Skeletal muscle satellite cell (primary cell): ENCODE data around the gene TBX18.

ENCODE experiments used
- H3K27me3 ChIP-seq: 2 replicates; pipeline ENCODE4 v1.7.0; 2013; ENCODE audit warnings: low read length; ENCODE audit not compliant: control insufficient read depth, insufficient read depth
- H3K36me3 ChIP-seq: 2 replicates; pipeline ENCODE4 v1.7.0; 2013; ENCODE audit warnings: mild to moderate bottlenecking, control low read depth, low read length; ENCODE audit not compliant: insufficient read depth
- H3K4me1 ChIP-seq: 2 replicates; pipeline ENCODE4 v1.7.0; 2013; ENCODE audit warnings: low read length; ENCODE audit not compliant: control insufficient read depth, insufficient read depth
- H3K4me2 ChIP-seq: 2 replicates; pipeline ENCODE4 v1.7.0; 2013; ENCODE audit warnings: mild to moderate bottlenecking, low read length
- H3K4me3 ChIP-seq: 2 replicates; pipeline ENCODE4 v1.7.0; 2013; ENCODE audit warnings: low read length
- H3K9ac ChIP-seq: 2 replicates; pipeline ENCODE4 v1.7.0; 2013; ENCODE audit warnings: mild to moderate bottlenecking, low read depth, low read length, moderate library complexity
- H3K9me3 ChIP-seq: replicated peaks from 2 replicates; pipeline ENCODE4 v1.7.0; 2013; ENCODE audit warnings: mild to moderate bottlenecking, control low read depth, low read length

Gene TBX18

GRCh38 chr6:84772428-84773132 is 8.2 kb upstream of the TBX18 start:
- peaks cover 75% of the 10 kb centered on the region for H3K27me3 ChIP-seq
- no peak overlapping the region for H3K4me3 ChIP-seq
- H3K36me3 ChIP-seq, result no peaks in the 10 kb centered on the region
- peaks cover 22% of the 10 kb centered on the region for H3K4me1 ChIP-seq
- no peak overlapping the region for H3K9ac ChIP-seq
- H3K9me3 ChIP-seq, result no peaks in the 10 kb centered on the region
- H3K4me2 ChIP-seq, result peak overlapping the region; percentile 96

- H3K36me3 ChIP-seq, result no peaks in the 10 kb centered on the region
- peaks cover 22% of the 10 kb centered on the region for H3K4me1 ChIP-seq
- H3K4me2 ChIP-seq, result no peak overlapping the region
- no peak overlapping the region for H3K9ac ChIP-seq
- H3K9me3 ChIP-seq, result no peaks in the 10 kb centered on the region
- no peak overlapping the region for H3K4me3 ChIP-seq
- peaks cover 68% of the 10 kb centered on the region for H3K27me3 ChIP-seq
These were observed 7.5 kb upstream of the TBX18 start for GRCh38 chr6:84771756-84772356.

GRCh38 chr6:84771125-84771755 is 6.8 kb upstream of the TBX18 start:
- Histone ChIP-seq H3K9me3 (no peaks in the 10 kb centered on the region), H3K4me2 (no peak overlapping the region), H3K27me3 (peaks cover 62% of the 10 kb centered on the region), H3K4me3 (no peak overlapping the region), H3K4me1 (peaks cover 22% of the 10 kb centered on the region), H3K9ac (no peak overlapping the region), H3K36me3 (no peaks in the 10 kb centered on the region)

GRCh38 chr6:84770521-84770920 is 6.1 kb upstream of the TBX18 start:
- Histone ChIP-seq H3K9ac (no peak overlapping the region), H3K4me1 (peaks cover 22% of the 10 kb centered on the region), H3K27me3 (peaks cover 55% of the 10 kb centered on the region), H3K4me2 (no peak overlapping the region), H3K9me3 (no peaks in the 10 kb centered on the region), H3K4me3 (no peak overlapping the region), H3K36me3 (no peaks in the 10 kb centered on the region)

- Histone ChIP-seq H3K36me3 (no peaks in the 10 kb centered on the region), H3K4me2 (no peak overlapping the region), H3K4me1 (peaks cover 19% of the 10 kb centered on the region), H3K9ac (no peak overlapping the region), H3K27me3 (peaks cover 49% of the 10 kb centered on the region), H3K9me3 (no peaks in the 10 kb centered on the region), H3K4me3 (no peak overlapping the region)
These were observed 4.9 kb upstream of the TBX18 start for GRCh38 chr6:84769306-84769705.

GRCh38 chr6:84768442-84769174 is 4.2 kb upstream of the TBX18 start:
- peaks cover 45% of the 10 kb centered on the region for H3K27me3 ChIP-seq
- H3K9ac ChIP-seq, result no peak overlapping the region
- peaks cover 12% of the 10 kb centered on the region for H3K4me1 ChIP-seq
- no peaks in the 10 kb centered on the region for H3K36me3 ChIP-seq
- peak overlapping the region; percentile 58 for H3K4me3 ChIP-seq
- H3K9me3 ChIP-seq, result no peaks in the 10 kb centered on the region
- H3K4me2 ChIP-seq, result peak overlapping the region; percentile 78

GRCh38 chr6:84767526-84768201 is 3.3 kb upstream of the TBX18 start:
- H3K4me3 ChIP-seq, result no peak overlapping the region
- no peak overlapping the region for H3K9ac ChIP-seq
- H3K4me2 ChIP-seq, result no peak overlapping the region
- H3K27me3 ChIP-seq, result peaks cover 35% of the 10 kb centered on the region
- peaks cover 4% of the 10 kb centered on the region for H3K4me1 ChIP-seq
- H3K36me3 ChIP-seq, result no peaks in the 10 kb centered on the region
- no peaks in the 10 kb centered on the region for H3K9me3 ChIP-seq

GRCh38 chr6:84766799-84767525 is 2.6 kb upstream of the TBX18 start:
- no peaks in the 10 kb centered on the region for H3K36me3 ChIP-seq
- no peak overlapping the region for H3K4me3 ChIP-seq
- H3K9ac ChIP-seq, result no peak overlapping the region
- H3K27me3 ChIP-seq, result peaks cover 28% of the 10 kb centered on the region
- H3K4me1 ChIP-seq, result peaks cover 4% of the 10 kb centered on the region
- no peak overlapping the region for H3K4me2 ChIP-seq
- H3K9me3 ChIP-seq, result no peaks in the 10 kb centered on the region

- no peaks in the 10 kb centered on the region for H3K36me3 ChIP-seq
- no peak overlapping the region for H3K9ac ChIP-seq
- H3K27me3 ChIP-seq, result peaks cover 21% of the 10 kb centered on the region
- H3K9me3 ChIP-seq, result no peaks in the 10 kb centered on the region
- H3K4me3 ChIP-seq, result no peak overlapping the region
- peaks cover 7% of the 10 kb centered on the region for H3K4me1 ChIP-seq
- no peak overlapping the region for H3K4me2 ChIP-seq
These were observed 1.9 kb upstream of the TBX18 start for GRCh38 chr6:84766118-84766798.

- peak overlapping the region; percentile 89 for H3K4me2 ChIP-seq
- peaks cover 21% of the 10 kb centered on the region for H3K4me1 ChIP-seq
- H3K4me3 ChIP-seq, result peak overlapping the region; percentile 83
- H3K9ac ChIP-seq, result peak overlapping the region; percentile 90
- no peaks in the 10 kb centered on the region for H3K9me3 ChIP-seq
- H3K36me3 ChIP-seq, result peaks cover 5% of the 10 kb centered on the region
- peaks cover 8% of the 10 kb centered on the region for H3K27me3 ChIP-seq
These were observed 489 bp downstream of the TBX18 start for GRCh38 chr6:84763886-84764331.
